Glutamatergic neuron (in vitro differentiated cells): ENCODE measurements around the gene BRD4. TPM values are rescaled to one million over a fixed set of nuclear protein-coding genes. Genes with fewer than 3 reads are reported as not detected.

Source experiments
- DNase-seq: peaks from one replicate; pipeline ENCODE4 v3.0.0; 2022
- H3K27ac Mint-ChIP-seq: one replicate; pipeline ENCODE4 v1.8.0; 2020; ENCODE audit warnings: mild to moderate bottlenecking, mixed read lengths, inconsistent platforms; ENCODE audit not compliant: unreplicated experiment
- H3K27me3 Mint-ChIP-seq: one replicate; pipeline ENCODE4 v1.8.0; 2020; ENCODE audit warnings: mild to moderate bottlenecking, moderate library complexity, mixed read lengths, inconsistent platforms; ENCODE audit not compliant: unreplicated experiment
- H3K36me3 Mint-ChIP-seq: one replicate; pipeline ENCODE4 v1.8.0; 2020; ENCODE audit warnings: mild to moderate bottlenecking, mixed read lengths, inconsistent platforms; ENCODE audit not compliant: unreplicated experiment
- H3K4me1 Mint-ChIP-seq: one replicate; pipeline ENCODE4 v1.8.0; 2020; ENCODE audit warnings: mild to moderate bottlenecking, low read depth, mixed read lengths, inconsistent platforms; ENCODE audit not compliant: unreplicated experiment
- H3K4me3 Mint-ChIP-seq: one replicate; pipeline ENCODE4 v1.8.0; 2020; ENCODE audit warnings: mild to moderate bottlenecking, mixed read lengths, inconsistent platforms; ENCODE audit not compliant: unreplicated experiment
- H3K9me3 Mint-ChIP-seq: one replicate; pipeline ENCODE4 v1.8.0; 2020; ENCODE audit warnings: mild to moderate bottlenecking, moderate library complexity, mixed read lengths, inconsistent platforms; ENCODE audit not compliant: unreplicated experiment
- total RNA-seq: library from RNA; stranded (reverse); fragmentation: NEBNext Ultra II Directional; extraction: Animal tissue kit (Norgen Biotek cat#: 25700); gene quantifications from one replicate; pipeline ENCODE4 v1.2.1, GENCODE V29; 2021; ENCODE audit not compliant: unreplicated experiment
- TF ChIP-seq, protein P1 (sequence below): fragments of 200-600 bp; sonication (generic); IDR thresholded peaks from one replicate; pipeline ENCODE4 v1.5.0; 2021; ENCODE audit not compliant: partially characterized antibody, unreplicated experiment

The BRD4 gene
- total RNA-seq, 1 donor from 2014 or later, result 162 TPM

DNA sequence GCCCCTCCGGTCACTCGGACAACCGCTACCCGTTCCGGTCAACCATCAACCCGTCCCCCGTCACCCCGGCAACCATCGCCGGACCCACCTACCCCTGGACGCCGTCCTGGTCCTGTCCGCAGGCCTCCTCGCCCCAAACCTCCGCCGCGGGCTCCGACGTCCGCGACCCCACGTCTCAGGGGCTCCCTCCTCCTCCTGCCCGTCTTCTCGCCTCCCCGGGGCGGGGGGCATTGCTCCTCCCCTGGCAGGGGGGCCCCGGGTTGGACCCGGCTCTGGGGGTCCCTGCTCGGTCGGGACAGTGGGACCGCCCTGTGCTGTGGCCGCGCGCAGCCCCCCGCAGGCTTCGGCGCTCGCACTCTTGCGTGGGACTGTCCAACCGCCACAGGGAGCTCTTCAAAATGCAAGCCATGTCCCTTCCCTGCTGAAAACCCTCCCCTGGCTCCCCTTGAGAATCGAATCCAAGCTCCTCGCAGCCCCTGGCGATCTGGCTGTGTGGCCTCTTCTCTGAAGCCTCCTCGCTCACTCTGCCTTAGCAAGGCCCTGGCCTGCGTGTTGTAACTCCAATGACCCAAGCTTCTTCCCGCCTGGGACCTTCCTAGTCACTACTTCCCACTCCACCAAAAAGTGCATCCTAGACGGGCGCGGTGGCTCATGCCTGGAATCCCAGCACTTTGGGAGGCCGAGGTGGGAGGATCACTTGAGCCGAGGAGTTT lies 108.5 kb downstream of the BRD4 start:
- no peaks in the 10 kb centered on the region for H3K36me3 Mint-ChIP-seq
- TF ChIP-seq, protein P1, sequence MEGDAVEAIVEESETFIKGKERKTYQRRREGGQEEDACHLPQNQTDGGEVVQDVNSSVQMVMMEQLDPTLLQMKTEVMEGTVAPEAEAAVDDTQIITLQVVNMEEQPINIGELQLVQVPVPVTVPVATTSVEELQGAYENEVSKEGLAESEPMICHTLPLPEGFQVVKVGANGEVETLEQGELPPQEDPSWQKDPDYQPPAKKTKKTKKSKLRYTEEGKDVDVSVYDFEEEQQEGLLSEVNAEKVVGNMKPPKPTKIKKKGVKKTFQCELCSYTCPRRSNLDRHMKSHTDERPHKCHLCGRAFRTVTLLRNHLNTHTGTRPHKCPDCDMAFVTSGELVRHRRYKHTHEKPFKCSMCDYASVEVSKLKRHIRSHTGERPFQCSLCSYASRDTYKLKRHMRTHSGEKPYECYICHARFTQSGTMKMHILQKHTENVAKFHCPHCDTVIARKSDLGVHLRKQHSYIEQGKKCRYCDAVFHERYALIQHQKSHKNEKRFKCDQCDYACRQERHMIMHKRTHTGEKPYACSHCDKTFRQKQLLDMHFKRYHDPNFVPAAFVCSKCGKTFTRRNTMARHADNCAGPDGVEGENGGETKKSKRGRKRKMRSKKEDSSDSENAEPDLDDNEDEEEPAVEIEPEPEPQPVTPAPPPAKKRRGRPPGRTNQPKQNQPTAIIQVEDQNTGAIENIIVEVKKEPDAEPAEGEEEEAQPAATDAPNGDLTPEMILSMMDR, result no peak
- H3K27ac Mint-ChIP-seq, result peak overlapping the region; percentile 64
- peak overlapping the region; percentile 88 for H3K4me3 Mint-ChIP-seq
- no peak for DNase-seq
- peaks cover 12% of the 10 kb centered on the region for H3K27me3 Mint-ChIP-seq
- H3K4me1 Mint-ChIP-seq, result peaks cover 7% of the 10 kb centered on the region
- peaks cover 3% of the 10 kb centered on the region for H3K9me3 Mint-ChIP-seq

DNA sequence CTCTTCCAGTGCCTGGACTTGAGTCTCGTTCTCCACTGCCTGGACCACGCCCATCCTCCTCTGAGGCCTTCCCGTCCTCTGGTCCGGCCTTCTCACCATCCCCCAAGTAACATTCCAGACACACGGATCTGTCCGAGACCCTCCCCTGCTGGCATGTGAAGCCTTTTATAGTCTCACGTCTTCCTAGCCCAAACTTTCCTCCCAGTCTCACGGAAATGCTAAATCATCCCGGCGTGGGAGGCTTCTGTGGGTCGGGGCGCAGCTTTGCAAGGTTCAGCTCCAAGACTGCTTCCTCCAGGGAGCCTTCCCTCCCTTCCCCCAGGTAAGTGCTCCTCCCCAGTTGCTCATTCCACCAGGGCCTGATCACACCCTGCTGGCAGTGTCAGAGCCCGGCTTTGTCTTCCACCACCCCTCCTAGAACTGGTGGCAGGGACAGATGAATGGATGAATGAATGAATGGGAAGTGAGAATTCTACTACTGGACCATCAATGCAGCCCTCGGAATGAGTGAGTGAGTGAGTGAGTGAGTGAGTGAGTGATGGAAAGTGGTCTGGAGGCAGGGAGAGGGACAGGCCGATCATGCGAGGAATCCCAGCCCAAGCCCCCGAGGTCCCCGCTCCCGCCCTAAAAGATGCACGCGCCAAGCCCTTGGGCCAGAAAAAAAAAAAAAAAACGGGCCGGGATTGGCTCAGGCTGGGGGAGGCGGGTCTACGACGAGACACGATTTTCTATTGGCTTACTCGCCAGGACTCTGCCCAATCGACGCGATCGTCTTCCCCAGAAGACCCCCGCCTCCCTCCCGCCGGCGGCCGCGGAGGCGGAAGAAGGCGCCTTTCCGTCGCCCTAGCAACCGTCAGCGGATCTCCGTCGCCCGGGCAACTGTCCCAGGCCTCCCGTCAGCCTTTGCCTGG lies 109.3 kb downstream of the BRD4 start:
- H3K4me3 Mint-ChIP-seq, result peak overlapping the region; percentile 88
- no peaks in the 10 kb centered on the region for H3K36me3 Mint-ChIP-seq
- TF ChIP-seq, protein P1, result no peak
- H3K4me1 Mint-ChIP-seq, result peaks cover 7% of the 10 kb centered on the region
- H3K9me3 Mint-ChIP-seq, result peaks cover 3% of the 10 kb centered on the region
- peaks cover 12% of the 10 kb centered on the region for H3K27me3 Mint-ChIP-seq
- DNase-seq, result peak; percentile 95
- peak overlapping the region; percentile 86 for H3K27ac Mint-ChIP-seq

DNA sequence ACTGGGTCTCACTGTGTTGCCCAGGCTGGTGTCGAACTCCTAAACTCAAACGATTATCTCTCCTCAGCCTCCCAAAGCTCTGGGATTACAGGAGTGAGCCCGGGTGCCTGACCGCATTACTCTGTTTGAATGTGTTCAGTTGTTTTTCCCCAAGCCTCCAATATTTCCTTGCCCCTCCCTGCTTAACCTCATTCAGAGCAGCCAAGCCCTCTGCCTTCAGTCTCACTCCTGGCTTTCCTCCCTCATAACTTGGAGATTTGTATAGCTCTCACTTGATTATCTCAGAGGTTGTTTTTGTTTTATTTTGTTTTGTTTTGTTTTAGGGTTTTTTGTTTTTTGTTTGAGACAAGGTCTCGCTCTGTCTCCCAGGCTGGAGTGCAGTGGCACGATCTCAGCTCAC lies 111.5 kb downstream of the BRD4 start:
- no peak overlapping the region for H3K4me3 Mint-ChIP-seq
- TF ChIP-seq, protein P1, result no peak
- H3K27ac Mint-ChIP-seq, result no peak overlapping the region
- peaks cover 7% of the 10 kb centered on the region for H3K4me1 Mint-ChIP-seq
- H3K36me3 Mint-ChIP-seq, result no peaks in the 10 kb centered on the region
- H3K9me3 Mint-ChIP-seq, result peaks cover 3% of the 10 kb centered on the region
- DNase-seq, result no peak
- peaks cover 11% of the 10 kb centered on the region for H3K27me3 Mint-ChIP-seq

DNA sequence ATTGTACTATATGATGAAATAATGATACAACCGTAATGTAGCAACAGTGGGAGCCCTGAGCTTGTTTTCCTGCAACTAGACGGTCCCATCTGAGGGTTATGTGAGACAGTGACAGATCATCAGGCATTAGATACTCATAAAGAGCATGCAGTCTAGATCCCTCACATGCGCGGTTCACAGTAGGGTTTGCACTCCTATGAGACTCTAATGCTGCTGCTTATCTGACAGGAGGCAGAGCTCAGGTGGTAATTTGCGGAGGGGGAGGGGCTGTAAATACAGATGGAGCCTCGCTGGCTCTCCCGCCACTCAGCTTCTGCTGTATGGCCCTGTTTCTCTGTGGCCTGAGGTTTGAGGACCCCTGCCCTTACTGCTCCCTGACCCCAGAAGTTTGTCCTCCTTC lies 113.8 kb downstream of the BRD4 start:
- H3K4me1 Mint-ChIP-seq, result peaks cover 10% of the 10 kb centered on the region
- H3K36me3 Mint-ChIP-seq, result no peaks in the 10 kb centered on the region
- H3K4me3 Mint-ChIP-seq, result no peak overlapping the region
- DNase-seq, result peak; percentile 50
- H3K27me3 Mint-ChIP-seq, result peaks cover 9% of the 10 kb centered on the region
- TF ChIP-seq, protein P1, result no peak
- H3K27ac Mint-ChIP-seq, result no peak overlapping the region
- H3K9me3 Mint-ChIP-seq, result no peaks in the 10 kb centered on the region

DNA sequence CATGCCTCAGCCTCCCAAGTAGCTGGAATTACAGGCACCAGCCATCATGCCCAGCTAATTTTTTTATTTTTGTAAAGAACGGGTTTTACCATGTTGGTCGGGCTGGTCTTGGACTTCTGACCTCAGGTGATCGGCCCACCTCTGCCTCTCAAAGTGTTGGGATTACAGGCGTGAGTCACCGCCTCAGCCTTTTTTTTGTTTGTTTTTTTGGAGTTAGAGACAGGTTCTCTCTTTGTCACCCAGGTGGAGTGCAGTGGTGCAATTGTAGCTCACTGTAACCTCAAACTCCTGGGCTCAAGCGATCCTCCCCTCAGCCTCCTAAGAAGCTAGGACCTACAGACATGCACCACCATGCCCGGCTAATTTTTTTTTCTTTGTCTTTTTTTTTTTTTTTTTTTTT lies 116.0 kb downstream of the BRD4 start:
- no peak for DNase-seq
- Mint-ChIP-seq H3K4me3 (no peak overlapping the region), H3K9me3 (peaks cover 2% of the 10 kb centered on the region), H3K36me3 (no peaks in the 10 kb centered on the region), H3K27ac (no peak overlapping the region), H3K4me1 (peaks cover 2% of the 10 kb centered on the region), H3K27me3 (peaks cover 12% of the 10 kb centered on the region)
- TF ChIP-seq, protein P1, result no peak
